ENCODE measurements around the gene WDFY1. TPM values are rescaled to one million over a fixed set of nuclear protein-coding genes. Genes with fewer than 3 reads are reported as not detected.

Gene WDFY1
- total RNA-seq, 1 donor from 2014 or later: 61.9 TPM

GRCh38 chr2:223905996-223906395 is 39.1 kb downstream of the WDFY1 start:
- Mint-ChIP-seq H3K4me3 (ENCODE audit: unreplicated experiment) (no peak overlapping the region), H3K27ac (ENCODE audit: unreplicated experiment) (no peak overlapping the region), H3K27me3 (ENCODE audit: unreplicated experiment) (no peaks in the 10 kb centered on the region)

GRCh38 chr2:223901854-223902253 is 43.3 kb downstream of the WDFY1 start:
- H3K9me3 Mint-ChIP-seq (ENCODE audit: unreplicated experiment): no peaks in the 10 kb centered on the region
- H3K4me1 Mint-ChIP-seq (ENCODE audit: unreplicated experiment): no peaks in the 10 kb centered on the region
- H3K4me3 Mint-ChIP-seq (ENCODE audit: unreplicated experiment): no peak overlapping the region
- H3K36me3 Mint-ChIP-seq (ENCODE audit: unreplicated experiment): peaks cover 55% of the 10 kb centered on the region
- no peak overlapping the region for H3K27ac Mint-ChIP-seq (ENCODE audit: unreplicated experiment)
- H3K27me3 Mint-ChIP-seq (ENCODE audit: unreplicated experiment): no peaks in the 10 kb centered on the region
- TF ChIP-seq CTCF (IDR thresholded peaks at IDR 0.05): no peak
- no peak for DNase-seq (ENCODE audit: extremely low spot score, unreplicated experiment)

More at GRCh38 chr2:223905996-223906395, 39.1 kb downstream of the WDFY1 start:
- Mint-ChIP-seq H3K4me1 (ENCODE audit: unreplicated experiment) (peaks cover 9% of the 10 kb centered on the region), H3K36me3 (ENCODE audit: unreplicated experiment) (peaks cover 34% of the 10 kb centered on the region), H3K9me3 (ENCODE audit: unreplicated experiment) (no peaks in the 10 kb centered on the region)
- TF ChIP-seq CTCF (IDR thresholded peaks at IDR 0.05): no peak
- no peak for DNase-seq (ENCODE audit: extremely low spot score, unreplicated experiment)

GRCh38 chr2:223901311-223901710 is 43.8 kb downstream of the WDFY1 start:
- Mint-ChIP-seq H3K27ac (ENCODE audit: unreplicated experiment) (no peak overlapping the region), H3K9me3 (ENCODE audit: unreplicated experiment) (no peaks in the 10 kb centered on the region), H3K4me3 (ENCODE audit: unreplicated experiment) (no peak overlapping the region), H3K36me3 (ENCODE audit: unreplicated experiment) (peaks cover 55% of the 10 kb centered on the region), H3K27me3 (ENCODE audit: unreplicated experiment) (no peaks in the 10 kb centered on the region), H3K4me1 (ENCODE audit: unreplicated experiment) (no peaks in the 10 kb centered on the region)
- no peak for DNase-seq (ENCODE audit: extremely low spot score, unreplicated experiment)
- TF ChIP-seq CTCF (IDR thresholded peaks at IDR 0.05): no peak

GRCh38 chr2:223900531-223900930 is 44.6 kb downstream of the WDFY1 start:
- no peak overlapping the region for H3K27ac Mint-ChIP-seq (ENCODE audit: unreplicated experiment)
- no peak for TF ChIP-seq CTCF (IDR thresholded peaks at IDR 0.05)
- H3K4me3 Mint-ChIP-seq (ENCODE audit: unreplicated experiment): no peak overlapping the region
- H3K27me3 Mint-ChIP-seq (ENCODE audit: unreplicated experiment): no peaks in the 10 kb centered on the region
- no peak for DNase-seq (ENCODE audit: extremely low spot score, unreplicated experiment)
- no peaks in the 10 kb centered on the region for H3K9me3 Mint-ChIP-seq (ENCODE audit: unreplicated experiment)
- no peaks in the 10 kb centered on the region for H3K4me1 Mint-ChIP-seq (ENCODE audit: unreplicated experiment)
- peaks cover 55% of the 10 kb centered on the region for H3K36me3 Mint-ChIP-seq (ENCODE audit: unreplicated experiment)

GRCh38 chr2:223900066-223900465 is 45.1 kb downstream of the WDFY1 start:
- no peaks in the 10 kb centered on the region for H3K4me1 Mint-ChIP-seq (ENCODE audit: unreplicated experiment)

More at GRCh38 chr2:223900066-223900465, 45.1 kb downstream of the WDFY1 start:
- TF ChIP-seq CTCF (IDR thresholded peaks at IDR 0.05): no peak
- peaks cover 55% of the 10 kb centered on the region for H3K36me3 Mint-ChIP-seq (ENCODE audit: unreplicated experiment)
- DNase-seq (ENCODE audit: extremely low spot score, unreplicated experiment): no peak
- H3K4me3 Mint-ChIP-seq (ENCODE audit: unreplicated experiment): no peak overlapping the region
- no peaks in the 10 kb centered on the region for H3K9me3 Mint-ChIP-seq (ENCODE audit: unreplicated experiment)
- no peaks in the 10 kb centered on the region for H3K27me3 Mint-ChIP-seq (ENCODE audit: unreplicated experiment)
- H3K27ac Mint-ChIP-seq (ENCODE audit: unreplicated experiment): no peak overlapping the region

Data from osteocyte (in vitro differentiated cells).